C4-2B (cell line): Measurements from ENCODE around the gene ANXA11.

Source experiments
- H3K27ac ChIP-seq: fragments of 450-650 bp; 2 replicates; pipeline ENCODE4 v1.5.1; 2017
- CTCF ChIP-seq: fragments of 450-650 bp; conservative IDR thresholded peaks from 2 replicates; pipeline ENCODE4 v1.5.1; 2017; ENCODE audit warnings: mild to moderate bottlenecking
- ZFX ChIP-seq: fragments of 450-650 bp; IDR thresholded peaks from 2 replicates; pipeline ENCODE4 v1.6.1; 2017

Gene ANXA11

GRCh38 chr10:80191589-80192270, 13.6 kb downstream of the ANXA11 start:
- no peak for TF ChIP-seq ZFX
- no peak for TF ChIP-seq CTCF
- no peak overlapping the region for H3K27ac ChIP-seq

- TF ChIP-seq CTCF: no peak
- TF ChIP-seq ZFX: no peak
- H3K27ac ChIP-seq: no peak overlapping the region
Observed at GRCh38 chr10:80188713-80189112, 16.6 kb downstream of the ANXA11 start.

- no peak overlapping the region for H3K27ac ChIP-seq
- no peak for TF ChIP-seq ZFX
- no peak for TF ChIP-seq CTCF
Observed at GRCh38 chr10:80187465-80188409, 17.6 kb downstream of the ANXA11 start.

GRCh38 chr10:80187060-80187459, 18.3 kb downstream of the ANXA11 start:
- TF ChIP-seq ZFX: no peak
- no peak for TF ChIP-seq CTCF
- H3K27ac ChIP-seq: no peak overlapping the region

GRCh38 chr10:80186364-80187012, 18.8 kb downstream of the ANXA11 start:
- no peak overlapping the region for H3K27ac ChIP-seq
- TF ChIP-seq ZFX: no peak
- no peak for TF ChIP-seq CTCF

GRCh38 chr10:80185578-80186299, 19.6 kb downstream of the ANXA11 start:
- TF ChIP-seq CTCF (no peak), ZFX (no peak)
- H3K27ac ChIP-seq: no peak overlapping the region
